ENCODE results near the gene ECI1.

- TF ChIP-seq CTCF (IDR thresholded peaks at IDR 0.05; ENCODE audit: low read length) (no peak), EZH2phosphoT487 (IDR thresholded peaks at IDR 0.05; ENCODE audit: low read length) (no peak), EZH2 (optimal IDR thresholded peaks at IDR 0.05; ENCODE audit: low read depth, low read length) (no peak)
These were observed 51.1 kb downstream of the ECI1 start for GRCh38 chr16:2200313-2200712.
